ENCODE measurements around the gene SMIM5. TPM values are rescaled to one million over a fixed set of nuclear protein-coding genes. Genes with fewer than 3 reads are reported as not detected.

The SMIM5 gene
- total and polyA plus RNA-seq, 2 of the 13 experiments (the other 11 are each of a cell fraction or from before 2014, with no cell fraction given) = not detected

GRCh38 chr17:75601057-75601987, 31.9 kb upstream of the SMIM5 start (continued):
- TF ChIP-seq ZNF512B (CRISPR knock-in tag; IDR thresholded peaks at IDR 0.05; ENCODE audit: borderline replicate concordance) (no peak), STAG1 (CRISPR knock-in tag; IDR thresholded peaks at IDR 0.05) (peak; percentile 73), ZSCAN20 (CRISPR knock-in tag; IDR thresholded peaks at IDR 0.05; ENCODE audit: borderline replicate concordance) (no peak), NONO (IDR thresholded peaks at IDR 0.05) (no peak), NONO (CRISPR knock-in tag; conservative IDR thresholded peaks at IDR 0.05) (peak; percentile 64), NFE2L2 (IDR thresholded peaks at IDR 0.05; ENCODE audit: low read length) (0 out of 2 replicates have a peak, but pooled peaks have one; percentile 1), MAX (IDR thresholded peaks at IDR 0.05) (peak; percentile 59), RAD21 (CRISPR knock-in tag; IDR thresholded peaks at IDR 0.05) (peak; percentile 78), XRCC5 (optimal IDR thresholded peaks at IDR 0.05; ENCODE audit: low read length) (peak; percentile 93), SAP130 (CRISPR knock-in tag; IDR thresholded peaks at IDR 0.05; ENCODE audit: low read depth) (peak; percentile 66), TBX3 (IDR thresholded peaks at IDR 0.05; ENCODE audit: borderline replicate concordance) (peak; percentile 56; the same call in 1 of the 2 replicates), ELF4 (CRISPR knock-in tag; IDR thresholded peaks at IDR 0.05; ENCODE audit: borderline replicate concordance) (no peak), UBTF (CRISPR knock-in tag; IDR thresholded peaks at IDR 0.05) (peak; percentile 51; the same call in 1 of the 2 replicates), ZNF784 (CRISPR knock-in tag; IDR thresholded peaks at IDR 0.05; ENCODE audit: borderline replicate concordance) (peak; percentile 69; the same call in 1 of the 2 replicates), ZNF781 (CRISPR knock-in tag; IDR thresholded peaks at IDR 0.05; ENCODE audit: borderline replicate concordance, not compliant biosample characterization) (no peak), SALL1 (CRISPR knock-in tag; IDR thresholded peaks at IDR 0.05) (peak; percentile 51; the same call in 1 of the 2 replicates), ZMAT3 (CRISPR knock-in tag; conservative IDR thresholded peaks at IDR 0.05) (no peak), KAT8 (CRISPR knock-in tag; IDR thresholded peaks at IDR 0.05) (peak; percentile 50; the same call in 1 of the 2 replicates), ZNF691 (CRISPR knock-in tag; IDR thresholded peaks at IDR 0.05; ENCODE audit: borderline replicate concordance, low read depth) (0 out of 2 replicates have a peak, but pooled peaks have one; percentile 23), ZNF839 (CRISPR knock-in tag; IDR thresholded peaks at IDR 0.05; ENCODE audit: borderline replicate concordance) (no peak)

Measured in HepG2 (cell line).